Measurements from ENCODE around the gene FOSL1. TPM values are rescaled to one million over a fixed set of nuclear protein-coding genes. Genes with fewer than 3 reads are reported as not detected.

Gene FOSL1
- total RNA-seq, 1 donor from 2014 or later, result not detected

- Mint-ChIP-seq H3K4me1 (ENCODE audit: low read depth, unreplicated experiment) (peaks cover 20% of the 10 kb centered on the region), H3K4me3 (ENCODE audit: unreplicated experiment) (no peak overlapping the region), H3K27ac (ENCODE audit: unreplicated experiment) (no peak overlapping the region), H3K27me3 (ENCODE audit: unreplicated experiment) (peaks cover 25% of the 10 kb centered on the region), H3K9me3 (ENCODE audit: unreplicated experiment) (peaks cover 13% of the 10 kb centered on the region), H3K36me3 (ENCODE audit: unreplicated experiment) (peaks cover 4% of the 10 kb centered on the region)
- no peak for TF ChIP-seq CTCF (IDR thresholded peaks at IDR 0.05; ENCODE audit: partially characterized antibody, unreplicated experiment)
- no peak for DNase-seq
Measured at GRCh38 chr11:65865550-65866172, 34.5 kb downstream of the FOSL1 start.

- no peak for TF ChIP-seq CTCF (IDR thresholded peaks at IDR 0.05; ENCODE audit: partially characterized antibody, unreplicated experiment)
- Mint-ChIP-seq H3K4me3 (ENCODE audit: unreplicated experiment) (peak overlapping the region; percentile 11), H3K4me1 (ENCODE audit: low read depth, unreplicated experiment) (peaks cover 15% of the 10 kb centered on the region), H3K27me3 (ENCODE audit: unreplicated experiment) (peaks cover 27% of the 10 kb centered on the region), H3K27ac (ENCODE audit: unreplicated experiment) (no peak overlapping the region), H3K36me3 (ENCODE audit: unreplicated experiment) (peaks cover 4% of the 10 kb centered on the region), H3K9me3 (ENCODE audit: unreplicated experiment) (peaks cover 13% of the 10 kb centered on the region)
- DNase-seq, result no peak
Measured at GRCh38 chr11:65864706-65865471, 35.3 kb downstream of the FOSL1 start.

GRCh38 chr11:65863889-65864705, 36.1 kb downstream of the FOSL1 start:
- no peak for TF ChIP-seq CTCF (IDR thresholded peaks at IDR 0.05; ENCODE audit: partially characterized antibody, unreplicated experiment)
- H3K4me1 Mint-ChIP-seq (ENCODE audit: low read depth, unreplicated experiment), result peaks cover 7% of the 10 kb centered on the region
- no peak for DNase-seq
- H3K27ac Mint-ChIP-seq (ENCODE audit: unreplicated experiment), result no peak overlapping the region
- H3K36me3 Mint-ChIP-seq (ENCODE audit: unreplicated experiment), result peaks cover 4% of the 10 kb centered on the region
- peaks cover 31% of the 10 kb centered on the region for H3K27me3 Mint-ChIP-seq (ENCODE audit: unreplicated experiment)
- peak overlapping the region; percentile 49 for H3K4me3 Mint-ChIP-seq (ENCODE audit: unreplicated experiment)
- H3K9me3 Mint-ChIP-seq (ENCODE audit: unreplicated experiment), result peaks cover 17% of the 10 kb centered on the region

GRCh38 chr11:65862941-65863888, 37.0 kb downstream of the FOSL1 start:
- Mint-ChIP-seq H3K27ac (ENCODE audit: unreplicated experiment) (peak overlapping the region; percentile 62), H3K36me3 (ENCODE audit: unreplicated experiment) (peaks cover 4% of the 10 kb centered on the region), H3K4me3 (ENCODE audit: unreplicated experiment) (no peak overlapping the region), H3K9me3 (ENCODE audit: unreplicated experiment) (peaks cover 24% of the 10 kb centered on the region), H3K4me1 (ENCODE audit: low read depth, unreplicated experiment) (peaks cover 7% of the 10 kb centered on the region), H3K27me3 (ENCODE audit: unreplicated experiment) (peaks cover 35% of the 10 kb centered on the region)
- no peak for TF ChIP-seq CTCF (IDR thresholded peaks at IDR 0.05; ENCODE audit: partially characterized antibody, unreplicated experiment)
- no peak for DNase-seq

All from glutamatergic neuron (in vitro differentiated cells).